ENCODE data around the gene GPRASP3. TPM values are rescaled to one million over a fixed set of nuclear protein-coding genes. Genes with fewer than 3 reads are reported as not detected.

The GPRASP3 gene
- total RNA-seq, 1 experiment from 2014 or later = 4.5 TPM

- no peak for DNase-seq (ENCODE audit: low read depth)
Measured at GRCh38 chrX:102745857-102746584, 25.5 kb downstream of the GPRASP3 start.

- DNase-seq (ENCODE audit: low read depth) = peak; percentile 71
Measured at GRCh38 chrX:102765217-102765616, 44.7 kb downstream of the GPRASP3 start.

- DNase-seq (ENCODE audit: low read depth) = peak; percentile 53
Measured at GRCh38 chrX:102765809-102766208, 45.3 kb downstream of the GPRASP3 start.

- no peak for DNase-seq (ENCODE audit: low read depth)
Measured at GRCh38 chrX:102767287-102767686, 46.7 kb downstream of the GPRASP3 start.

- peak; percentile 86 for DNase-seq (ENCODE audit: low read depth)
Measured at GRCh38 chrX:102768987-102769761, 48.6 kb downstream of the GPRASP3 start.

Other genes starting within 250 kb of the GPRASP3 start
- gene TCP11X2, start 248.9 kb upstream of the GPRASP3 start, total RNA-seq (2014; rRNA removed) = not detected in 2 replicates
- gene TMSB15A, start 204.0 kb upstream of the GPRASP3 start, total RNA-seq (2014; rRNA removed) = 14.5 and 20.8 TPM in 2 replicates
- 13.4 and 20.0 TPM in 2 replicates for gene ARMCX5, start 121.2 kb upstream of the GPRASP3 start, total RNA-seq (2014; rRNA removed)
- 1.5 and 2.0 TPM in 2 replicates for gene GPRASP1, start 69.3 kb upstream of the GPRASP3 start, total RNA-seq (2014; rRNA removed)
- 12.6 and 13.0 TPM in 2 replicates for gene GPRASP2, start 8.3 kb upstream of the GPRASP3 start, total RNA-seq (2014; rRNA removed)
- not detected in 2 replicates for gene RAB40AL, start 216.5 kb downstream of the GPRASP3 start, total RNA-seq (2014; rRNA removed)